HG02678 (cell line): ENCODE data around the gene C12orf54.
"Not testable (repeated sequence)": the region's sequence is repeated elsewhere in the genome, so short reads cannot be mapped to it uniquely, and the experiment has no call there.

ENCODE experiments used
- ATAC-seq: cut with Tn5 transposase; IDR thresholded peaks from one replicate; pipeline ENCODE4 v1.9.1; 2021; ENCODE audit warnings: mild to moderate bottlenecking, moderate library complexity; ENCODE audit not compliant: unreplicated experiment

C12orf54 gene

GRCh38 chr12:48482198-48482597 lies at the start of gene C12orf54:
Gene C12orf54 (plus strand): TSS chr12:48482498. CDS start chr12:48483297, 799 bp downstream.
- ATAC-seq, result no peak

- ATAC-seq, result not testable (repeated sequence)
These were observed 48.3 kb upstream of the C12orf54 start for GRCh38 chr12:48434016-48434415.

GRCh38 chr12:48441069-48441468 lies 41.2 kb upstream of the C12orf54 start:
- ATAC-seq, result no peak

- ATAC-seq, result no peak
These were observed 40.0 kb upstream of the C12orf54 start for GRCh38 chr12:48442179-48442847.

GRCh38 chr12:48445538-48445937 lies 36.8 kb upstream of the C12orf54 start:
- no peak for ATAC-seq

GRCh38 chr12:48446161-48446776 lies 36.0 kb upstream of the C12orf54 start:
- ATAC-seq, result no peak

- no peak for ATAC-seq
These were observed 34.5 kb upstream of the C12orf54 start for GRCh38 chr12:48447755-48448154.

GRCh38 chr12:48451372-48451771 lies 30.9 kb upstream of the C12orf54 start:
- ATAC-seq, result no peak

- ATAC-seq, result not testable (repeated sequence)
These were observed 29.3 kb upstream of the C12orf54 start for GRCh38 chr12:48452961-48453360.

GRCh38 chr12:48454667-48455066 lies 27.6 kb upstream of the C12orf54 start:
- no peak for ATAC-seq

- no peak for ATAC-seq
These were observed 27.2 kb upstream of the C12orf54 start for GRCh38 chr12:48455116-48455515.

GRCh38 chr12:48459259-48459658 lies 23.0 kb upstream of the C12orf54 start:
- no peak for ATAC-seq

- not testable (repeated sequence) for ATAC-seq
These were observed 13.3 kb upstream of the C12orf54 start for GRCh38 chr12:48469027-48469426.

- no peak for ATAC-seq
These were observed 10.0 kb upstream of the C12orf54 start, which contains the start of gene ANP32D for GRCh38 chr12:48472259-48472658. Gene ANP32D (plus strand): TSS chr12:48472559. CDS start chr12:48472665, 106 bp downstream.

GRCh38 chr12:48473061-48473460 lies 9.2 kb upstream of the C12orf54 start:
- no peak for ATAC-seq

GRCh38 chr12:48474497-48474896 lies 7.8 kb upstream of the C12orf54 start:
- ATAC-seq, result not testable (repeated sequence)

GRCh38 chr12:48482930-48483329 lies 632 bp downstream of the C12orf54 start:
- ATAC-seq, result no peak

- no peak for ATAC-seq
These were observed 4.0 kb downstream of the C12orf54 start for GRCh38 chr12:48486261-48486660.

GRCh38 chr12:48486679-48487078 lies 4.4 kb downstream of the C12orf54 start:
- no peak for ATAC-seq

GRCh38 chr12:48489012-48489411 lies 6.7 kb downstream of the C12orf54 start:
- peak; percentile 98 for ATAC-seq

GRCh38 chr12:48489456-48489855 lies 7.2 kb downstream of the C12orf54 start:
- not testable (repeated sequence) for ATAC-seq

- not testable (repeated sequence) for ATAC-seq
These were observed 18.0 kb downstream of the C12orf54 start for GRCh38 chr12:48500281-48500680.
